ENCODE results near the gene XPC.

The XPC gene

DNA sequence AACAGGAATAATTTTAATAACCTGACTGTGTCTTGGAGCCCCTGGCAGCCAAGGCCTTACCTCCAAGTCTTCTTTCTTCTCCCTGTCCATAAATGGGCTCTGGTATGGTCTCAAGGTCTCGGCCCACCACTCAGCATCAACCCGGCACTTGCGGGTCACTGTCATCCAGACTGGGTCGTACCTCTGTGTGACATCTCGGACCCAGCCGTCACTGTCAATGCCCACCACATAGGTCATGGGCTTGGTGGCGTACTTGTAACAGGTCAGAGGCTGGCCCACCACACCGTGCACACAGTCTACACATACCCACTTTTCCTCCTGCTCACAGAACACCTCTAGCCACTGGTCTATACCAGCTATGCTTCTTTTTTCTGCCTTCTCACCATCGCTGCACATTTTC is 20.4 kb downstream of the XPC start:
- TF ChIP-seq, protein P1, sequence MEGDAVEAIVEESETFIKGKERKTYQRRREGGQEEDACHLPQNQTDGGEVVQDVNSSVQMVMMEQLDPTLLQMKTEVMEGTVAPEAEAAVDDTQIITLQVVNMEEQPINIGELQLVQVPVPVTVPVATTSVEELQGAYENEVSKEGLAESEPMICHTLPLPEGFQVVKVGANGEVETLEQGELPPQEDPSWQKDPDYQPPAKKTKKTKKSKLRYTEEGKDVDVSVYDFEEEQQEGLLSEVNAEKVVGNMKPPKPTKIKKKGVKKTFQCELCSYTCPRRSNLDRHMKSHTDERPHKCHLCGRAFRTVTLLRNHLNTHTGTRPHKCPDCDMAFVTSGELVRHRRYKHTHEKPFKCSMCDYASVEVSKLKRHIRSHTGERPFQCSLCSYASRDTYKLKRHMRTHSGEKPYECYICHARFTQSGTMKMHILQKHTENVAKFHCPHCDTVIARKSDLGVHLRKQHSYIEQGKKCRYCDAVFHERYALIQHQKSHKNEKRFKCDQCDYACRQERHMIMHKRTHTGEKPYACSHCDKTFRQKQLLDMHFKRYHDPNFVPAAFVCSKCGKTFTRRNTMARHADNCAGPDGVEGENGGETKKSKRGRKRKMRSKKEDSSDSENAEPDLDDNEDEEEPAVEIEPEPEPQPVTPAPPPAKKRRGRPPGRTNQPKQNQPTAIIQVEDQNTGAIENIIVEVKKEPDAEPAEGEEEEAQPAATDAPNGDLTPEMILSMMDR (IDR thresholded peaks at IDR 0.05): no peak
- no peak overlapping the region for H3K4me3 ChIP-seq
- H3K27ac ChIP-seq: no peak overlapping the region
- no peak for DNase-seq (ENCODE audit: low spot score)

DNA sequence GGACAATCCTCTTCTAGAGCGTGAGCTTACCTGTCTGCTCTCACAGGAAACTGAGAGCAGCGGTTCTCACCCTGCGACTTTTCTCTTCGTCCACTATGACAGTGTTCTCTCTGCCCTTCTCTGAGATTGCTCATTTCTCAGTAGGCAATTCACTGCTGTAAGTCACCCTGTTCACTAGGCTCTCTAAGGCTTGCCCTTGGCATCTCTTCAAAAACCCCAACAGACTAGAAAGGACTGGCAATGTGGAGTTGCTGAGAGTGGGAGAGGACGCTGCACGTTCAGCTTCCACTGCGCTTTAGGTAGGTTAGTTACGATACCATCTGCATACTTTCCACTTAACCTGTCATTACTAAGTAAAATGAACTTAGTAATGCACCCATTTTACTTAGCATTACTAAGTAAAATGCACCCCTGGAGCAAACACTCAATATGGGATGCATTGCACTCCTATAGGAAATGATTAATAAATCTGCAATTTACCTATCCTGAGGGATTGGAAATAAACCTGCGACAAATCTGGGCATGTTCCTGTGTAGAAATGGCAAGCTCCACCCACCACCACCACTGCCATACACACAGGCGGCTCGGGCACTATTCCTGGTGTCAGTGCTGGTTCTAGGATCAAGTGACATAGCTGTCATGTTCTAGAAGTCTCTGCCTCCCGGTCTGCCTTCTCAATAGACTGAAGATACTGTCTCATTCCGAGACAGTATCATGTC is 21.4 kb downstream of the XPC start:
- no peak overlapping the region for H3K4me3 ChIP-seq
- no peak for DNase-seq (ENCODE audit: low spot score)
- TF ChIP-seq, protein P1 (IDR thresholded peaks at IDR 0.05): no peak
- H3K27ac ChIP-seq: no peak overlapping the region

DNA sequence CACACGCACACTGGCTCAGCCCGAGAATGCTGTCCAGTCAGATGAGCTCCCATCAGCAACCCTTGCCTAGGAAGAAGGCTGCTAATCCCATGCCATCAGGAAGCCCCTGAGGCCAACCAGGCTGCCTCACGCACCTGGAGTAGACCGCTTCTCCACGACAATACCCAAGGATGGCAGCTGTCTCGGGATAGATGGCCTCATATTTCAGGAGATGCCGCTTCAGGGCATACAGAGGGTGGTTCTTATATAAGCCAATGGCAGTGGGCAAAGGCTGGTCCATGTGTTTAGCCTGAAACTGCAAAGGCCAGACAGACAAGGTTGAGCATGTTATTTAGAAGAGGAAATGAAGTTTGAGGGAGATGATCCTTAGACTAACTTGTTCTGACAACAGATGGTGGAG is 22.2 kb downstream of the XPC start:
- TF ChIP-seq, protein P1 (IDR thresholded peaks at IDR 0.05): no peak
- DNase-seq (ENCODE audit: low spot score): no peak
- Histone ChIP-seq H3K4me3 (no peak overlapping the region), H3K27ac (no peak overlapping the region)

DNA sequence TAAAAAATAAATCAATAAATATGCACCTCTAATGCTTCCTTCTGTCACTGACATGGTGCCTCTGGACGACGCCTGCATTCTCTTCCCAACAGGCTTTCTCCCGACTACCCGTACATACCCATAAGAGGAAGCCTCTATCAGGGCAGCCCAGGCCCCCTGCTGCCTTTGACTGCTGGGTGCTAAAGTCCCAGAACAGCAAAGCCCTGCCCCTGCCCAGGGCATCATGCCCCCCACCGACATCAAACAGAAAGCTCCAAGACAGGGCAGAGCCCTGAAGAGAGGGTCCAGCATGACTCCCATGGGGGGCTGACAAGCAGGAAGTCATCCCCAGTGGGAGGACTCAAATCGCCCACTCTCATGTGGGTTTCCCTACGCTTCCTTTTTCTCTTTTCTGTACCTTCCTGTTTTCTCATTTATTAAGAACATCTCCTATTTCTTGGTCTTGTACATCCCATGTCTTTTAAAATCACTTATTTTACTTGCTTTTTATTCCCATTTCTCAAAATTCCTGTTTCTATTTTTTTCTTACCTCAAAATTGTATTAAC is 23.4 kb downstream of the XPC start:
- no peak overlapping the region for H3K27ac ChIP-seq
- TF ChIP-seq, protein P1 (IDR thresholded peaks at IDR 0.05): no peak
- H3K4me3 ChIP-seq: no peak overlapping the region
- DNase-seq (ENCODE audit: low spot score): no peak

DNA sequence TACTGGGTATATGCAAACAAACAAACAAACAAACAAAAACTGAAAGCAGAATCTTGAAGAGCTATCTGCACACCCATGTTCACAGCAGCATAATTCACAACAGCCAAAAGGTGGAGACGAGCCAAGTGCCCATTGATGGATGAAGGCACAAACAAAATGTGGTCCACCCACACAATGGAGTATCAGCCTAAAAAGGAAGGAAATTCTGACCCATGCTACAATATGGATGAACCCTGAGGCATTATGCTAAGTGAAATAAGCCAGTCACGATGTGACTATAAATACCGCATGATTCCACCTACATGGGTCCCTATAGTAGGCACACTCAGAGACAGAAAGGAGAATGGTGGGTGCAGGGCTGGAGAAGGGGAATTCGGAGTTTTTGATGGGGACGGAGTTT is 24.1 kb downstream of the XPC start:
- no peak for DNase-seq (ENCODE audit: low spot score)
- Histone ChIP-seq H3K4me3 (no peak overlapping the region), H3K27ac (no peak overlapping the region)
- TF ChIP-seq, protein P1 (IDR thresholded peaks at IDR 0.05): no peak

DNA sequence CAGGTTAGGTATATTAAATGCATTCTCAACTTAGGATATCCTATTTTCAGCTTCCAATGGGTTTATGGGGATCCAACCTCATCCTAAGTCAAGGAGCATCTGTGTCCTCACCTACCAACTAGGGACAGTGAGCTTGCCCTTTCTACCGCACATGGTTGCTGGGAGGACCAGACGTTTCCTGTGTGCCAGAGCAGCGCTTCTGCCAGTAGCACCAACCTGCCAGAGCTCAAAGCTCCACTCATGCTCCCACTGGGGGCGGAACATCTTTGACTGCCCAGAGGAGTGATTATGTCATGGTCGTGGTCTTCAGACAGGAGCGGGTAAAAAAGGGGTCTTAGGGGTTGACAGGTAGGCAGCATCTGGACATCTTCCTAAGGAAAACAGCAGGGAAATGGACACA is 24.7 kb downstream of the XPC start:
- no peak for DNase-seq (ENCODE audit: low spot score)
- no peak overlapping the region for H3K4me3 ChIP-seq
- H3K27ac ChIP-seq: no peak overlapping the region
- TF ChIP-seq, protein P1 (IDR thresholded peaks at IDR 0.05): no peak

DNA sequence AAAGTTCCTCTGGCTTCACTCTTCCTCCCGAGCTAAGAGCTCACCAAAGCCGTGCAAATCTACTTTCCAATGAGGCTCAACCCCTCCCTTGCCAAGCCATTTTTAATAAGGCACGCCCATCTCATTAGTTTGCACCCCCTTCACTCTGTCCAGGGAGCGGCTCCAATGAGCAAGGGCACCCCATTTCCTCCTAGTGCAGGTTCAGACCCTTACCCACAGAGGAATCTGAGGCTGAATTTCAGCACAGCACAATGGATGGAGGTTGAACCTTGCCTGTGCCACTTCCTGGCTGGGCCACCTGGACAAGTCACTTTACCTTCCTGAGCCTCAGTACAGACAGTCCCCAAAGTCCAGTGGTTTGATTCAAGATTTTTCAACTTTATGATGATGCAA is 25.4 kb downstream of the XPC start:
- H3K4me3 ChIP-seq: no peak overlapping the region
- no peak for DNase-seq (ENCODE audit: low spot score)
- H3K27ac ChIP-seq: no peak overlapping the region
- TF ChIP-seq, protein P1 (IDR thresholded peaks at IDR 0.05): no peak
